GM12891 (cell line): ENCODE data around the gene RIMBP2.

Source experiments
- DNase-seq: peaks from one replicate; pipeline ENCODE4 v3.0.0; 2011; ENCODE audit warnings: low spot score; ENCODE audit not compliant: insufficient read length
- FAIRE-seq: peaks from 2 replicates; lab custom pipeline; 2011; peaks lifted over from hg19 to GRCh38; lab: Jason Lieb, UNC
- PAX5 ChIP-seq: IDR thresholded peaks from 2 replicates; pipeline ENCODE4 v1.6.1; 2011; ENCODE audit warnings: low read length, moderate library complexity, mild to moderate bottlenecking; ENCODE audit not compliant: insufficient read depth, severe bottlenecking
- POLR2A ChIP-seq: IDR thresholded peaks from 2 replicates; pipeline ENCODE4 v1.6.1; 2011; ENCODE audit warnings: low read depth, low read length, control low read depth
- POLR2AphosphoS5 ChIP-seq: IDR thresholded peaks from 2 replicates; pipeline ENCODE4 v1.6.1; 2011; ENCODE audit warnings: low read depth, low read length, control low read depth
- POU2F2 ChIP-seq: IDR thresholded peaks from 2 replicates; pipeline ENCODE4 v1.6.1; 2011; ENCODE audit warnings: low read depth, mild to moderate bottlenecking, control low read depth, low read length, moderate library complexity
- SPI1 ChIP-seq: IDR thresholded peaks from 2 replicates; pipeline ENCODE4 v1.6.1; 2011; ENCODE audit warnings: low read depth, low read length, control low read depth
- TAF1 ChIP-seq: IDR thresholded peaks from 2 replicates; pipeline ENCODE4 v1.6.1; 2011; ENCODE audit warnings: low read depth, low read length, control low read depth

RIMBP2 gene

GRCh38 chr12:130571089-130571488 lies 145.0 kb downstream of the RIMBP2 start:
- peak; percentile 37; the same call in 1 of the 2 replicates for TF ChIP-seq SPI1
- TF ChIP-seq POU2F2: no peak
- no peak for FAIRE-seq
- DNase-seq: no peak

DNA sequence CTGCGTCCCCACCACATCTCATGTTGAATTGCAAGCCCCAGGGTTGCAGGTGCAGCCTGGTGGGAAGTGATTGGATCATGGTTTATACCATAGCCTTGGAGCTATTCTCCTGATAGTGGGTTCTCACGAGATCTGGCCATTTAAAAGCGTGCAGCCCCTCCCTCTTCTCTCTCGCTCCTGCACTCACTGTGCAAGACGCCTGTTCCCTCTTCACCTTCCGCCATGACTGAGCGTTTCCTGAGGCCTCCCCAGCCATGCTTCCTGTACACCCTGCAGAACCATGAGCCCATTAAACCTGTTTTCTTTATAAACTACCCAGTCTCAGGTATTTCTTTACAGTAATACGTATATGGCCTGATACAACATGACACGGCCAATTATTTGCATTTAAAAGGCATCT lies 146.6 kb downstream of the RIMBP2 start:
- no peak for DNase-seq
- no peak for FAIRE-seq
- TF ChIP-seq PAX5 (no peak), TAF1 (no peak), POLR2AphosphoS5 (no peak), POU2F2 (no peak), SPI1 (no peak), POLR2A (no peak)

GRCh38 chr12:130568501-130568900 lies 147.6 kb downstream of the RIMBP2 start:
- DNase-seq (no peak), FAIRE-seq (no peak)
- TF ChIP-seq POLR2AphosphoS5 (no peak), PAX5 (no peak), POU2F2 (no peak), POLR2A (no peak), SPI1 (no peak), TAF1 (no peak)

GRCh38 chr12:130568041-130568440 lies 148.1 kb downstream of the RIMBP2 start:
- TF ChIP-seq POU2F2 (no peak), TAF1 (no peak), POLR2A (no peak), PAX5 (no peak), POLR2AphosphoS5 (no peak), SPI1 (no peak)
- FAIRE-seq (no peak), DNase-seq (no peak)

DNA sequence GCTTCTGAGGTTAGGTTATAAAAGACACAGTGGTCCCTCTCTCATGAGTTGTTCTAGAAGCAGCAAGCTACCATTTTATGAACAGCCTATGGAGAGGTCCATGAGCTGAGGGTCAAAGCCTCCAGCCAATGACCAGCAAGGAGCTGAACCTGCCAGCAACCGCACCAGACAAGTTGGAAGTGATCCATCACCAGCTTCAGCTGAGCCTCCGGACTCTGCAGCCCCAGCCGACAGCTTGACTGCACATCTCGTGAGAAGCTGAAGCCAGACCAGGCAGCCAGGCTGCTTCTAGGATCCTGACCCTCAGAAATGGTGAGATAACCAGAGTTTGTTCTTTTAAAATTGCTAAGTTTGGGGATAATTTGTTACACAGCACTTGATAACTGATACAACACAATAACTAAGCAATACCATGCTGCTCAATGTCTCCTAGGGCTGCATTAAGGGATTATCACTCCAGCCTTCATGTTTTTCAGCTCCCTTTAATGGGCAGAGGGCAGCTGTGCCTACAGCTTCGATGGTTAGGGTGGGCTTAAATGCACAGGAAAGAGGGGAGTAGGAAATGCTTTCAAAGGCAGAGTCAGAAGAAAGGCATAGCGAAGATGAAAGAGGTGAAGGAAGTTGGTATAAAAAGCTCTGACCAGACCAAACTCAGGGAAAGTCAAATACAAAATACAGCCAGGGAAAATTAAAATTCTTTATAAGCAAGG lies 149.5 kb downstream of the RIMBP2 start:
- no peak for FAIRE-seq
- no peak for DNase-seq

DNA sequence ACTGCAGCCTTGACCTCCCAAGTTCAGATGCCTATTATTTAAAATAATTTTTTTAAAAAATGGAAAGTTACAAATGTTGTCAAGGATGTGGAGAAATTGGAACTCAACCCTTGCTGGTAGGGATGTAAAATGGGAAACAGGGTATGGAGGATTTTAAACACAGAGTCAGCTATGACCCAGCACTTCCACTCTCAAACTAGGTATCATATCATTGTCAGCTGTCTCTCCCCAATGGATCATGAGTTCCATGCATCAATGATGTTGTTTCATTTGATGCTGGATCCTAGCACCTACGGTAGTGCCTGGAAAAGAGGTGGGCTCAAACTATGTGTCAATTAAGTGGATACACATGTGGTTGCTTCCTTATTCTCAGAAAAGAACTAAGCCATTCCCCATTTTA lies 150.9 kb downstream of the RIMBP2 start:
- no peak for DNase-seq
- no peak for FAIRE-seq
- TF ChIP-seq TAF1 (no peak), SPI1 (no peak), POU2F2 (no peak), POLR2AphosphoS5 (no peak), POLR2A (no peak), PAX5 (no peak)

More for the DNA sequence above, 149.5 kb downstream of the RIMBP2 start:
- TF ChIP-seq POLR2A: no peak
- TF ChIP-seq PAX5: no peak
- no peak for TF ChIP-seq POLR2AphosphoS5
- TF ChIP-seq POU2F2: no peak
- no peak for TF ChIP-seq SPI1
- no peak for TF ChIP-seq TAF1

DNA sequence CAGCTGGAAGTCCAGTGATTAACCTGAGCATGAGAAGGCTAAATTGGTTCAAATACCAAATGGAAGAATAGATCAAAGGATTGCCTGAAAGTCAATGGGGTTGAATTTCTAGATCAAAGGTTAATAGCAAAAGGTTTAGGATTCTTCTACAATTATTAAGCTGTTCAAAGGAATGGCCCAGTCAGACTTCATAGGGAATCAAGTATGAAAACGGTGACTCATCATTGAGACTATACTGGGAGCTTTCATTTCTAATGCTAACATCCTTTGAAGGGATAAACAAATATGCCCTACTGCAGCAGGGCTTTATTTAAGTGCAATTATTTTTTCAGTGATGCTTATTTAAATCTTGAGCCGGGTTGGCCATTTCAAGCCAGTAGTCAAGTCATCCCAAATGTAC lies 152.8 kb downstream of the RIMBP2 start:
- DNase-seq (no peak), FAIRE-seq (no peak)
- TF ChIP-seq POLR2AphosphoS5 (no peak), TAF1 (no peak), POU2F2 (no peak), SPI1 (no peak), POLR2A (no peak), PAX5 (no peak)

GRCh38 chr12:130562716-130563115 lies 153.4 kb downstream of the RIMBP2 start:
- DNase-seq (no peak), FAIRE-seq (no peak)
- TF ChIP-seq POU2F2 (no peak), SPI1 (no peak), POLR2A (no peak), TAF1 (no peak), POLR2AphosphoS5 (no peak), PAX5 (no peak)

- no peak for FAIRE-seq
- DNase-seq: no peak
- TF ChIP-seq POU2F2 (no peak), PAX5 (no peak), TAF1 (no peak), SPI1 (no peak), POLR2AphosphoS5 (no peak), POLR2A (no peak)
These were observed 155.8 kb downstream of the RIMBP2 start for GRCh38 chr12:130560321-130560720.

DNA sequence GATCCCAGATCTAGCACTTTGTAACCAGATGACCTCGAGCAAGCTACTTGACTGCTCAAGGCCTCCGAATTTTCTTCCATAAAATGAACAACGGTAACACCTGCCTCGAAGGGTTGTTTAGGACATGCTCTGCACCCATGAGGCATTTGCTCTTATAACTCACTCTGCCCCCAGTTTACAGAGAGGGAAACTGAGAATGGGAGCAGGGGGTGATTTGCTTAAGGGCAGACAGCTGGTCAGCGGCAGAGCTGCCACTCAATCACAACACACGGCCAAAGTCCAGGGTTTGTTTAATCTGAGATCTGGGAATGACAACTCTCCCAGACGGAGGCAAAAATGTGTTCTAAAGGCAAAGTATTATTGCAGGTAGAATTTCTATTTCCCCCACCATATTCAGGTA lies 156.3 kb downstream of the RIMBP2 start:
- DNase-seq (no peak), FAIRE-seq (no peak)
- no peak for TF ChIP-seq PAX5
